ENCODE measurements around the gene PRUNE2. TPM values are rescaled to one million over a fixed set of nuclear protein-coding genes. Genes with fewer than 3 reads are reported as not detected.

The PRUNE2 gene
- total RNA-seq, 6 donors from 2014 or later, result 5.6 to 20.4 (median 8.8) TPM

GRCh38 chr9:76729980-76730737, 175.8 kb downstream of the PRUNE2 start:
- ATAC-seq (ENCODE audit: low FRiP score in 2 of 2) (no peak), DNase-seq (no peak)
- Histone ChIP-seq H3K4me1 (no peaks in the 10 kb centered on the region), H3K9me3 (no peaks in the 10 kb centered on the region), H3K4me3 (no peak overlapping the region), H3K27ac (no peak overlapping the region), H3K36me3 (no peaks in the 10 kb centered on the region), H3K27me3 (no peaks in the 10 kb centered on the region)
- TF ChIP-seq POLR2AphosphoS5 (IDR thresholded peaks at IDR 0.05) (no peak), POLR2A (IDR thresholded peaks at IDR 0.05) (no peak), EP300 (IDR thresholded peaks at IDR 0.05) (no peak)
- TF ChIP-seq, protein P1, sequence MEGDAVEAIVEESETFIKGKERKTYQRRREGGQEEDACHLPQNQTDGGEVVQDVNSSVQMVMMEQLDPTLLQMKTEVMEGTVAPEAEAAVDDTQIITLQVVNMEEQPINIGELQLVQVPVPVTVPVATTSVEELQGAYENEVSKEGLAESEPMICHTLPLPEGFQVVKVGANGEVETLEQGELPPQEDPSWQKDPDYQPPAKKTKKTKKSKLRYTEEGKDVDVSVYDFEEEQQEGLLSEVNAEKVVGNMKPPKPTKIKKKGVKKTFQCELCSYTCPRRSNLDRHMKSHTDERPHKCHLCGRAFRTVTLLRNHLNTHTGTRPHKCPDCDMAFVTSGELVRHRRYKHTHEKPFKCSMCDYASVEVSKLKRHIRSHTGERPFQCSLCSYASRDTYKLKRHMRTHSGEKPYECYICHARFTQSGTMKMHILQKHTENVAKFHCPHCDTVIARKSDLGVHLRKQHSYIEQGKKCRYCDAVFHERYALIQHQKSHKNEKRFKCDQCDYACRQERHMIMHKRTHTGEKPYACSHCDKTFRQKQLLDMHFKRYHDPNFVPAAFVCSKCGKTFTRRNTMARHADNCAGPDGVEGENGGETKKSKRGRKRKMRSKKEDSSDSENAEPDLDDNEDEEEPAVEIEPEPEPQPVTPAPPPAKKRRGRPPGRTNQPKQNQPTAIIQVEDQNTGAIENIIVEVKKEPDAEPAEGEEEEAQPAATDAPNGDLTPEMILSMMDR (IDR thresholded peaks at IDR 0.05), result no peak
- 84 to 85% methylated on average over 8 of the region's 8 CpGs for WGBS, 2 donors

DNA sequence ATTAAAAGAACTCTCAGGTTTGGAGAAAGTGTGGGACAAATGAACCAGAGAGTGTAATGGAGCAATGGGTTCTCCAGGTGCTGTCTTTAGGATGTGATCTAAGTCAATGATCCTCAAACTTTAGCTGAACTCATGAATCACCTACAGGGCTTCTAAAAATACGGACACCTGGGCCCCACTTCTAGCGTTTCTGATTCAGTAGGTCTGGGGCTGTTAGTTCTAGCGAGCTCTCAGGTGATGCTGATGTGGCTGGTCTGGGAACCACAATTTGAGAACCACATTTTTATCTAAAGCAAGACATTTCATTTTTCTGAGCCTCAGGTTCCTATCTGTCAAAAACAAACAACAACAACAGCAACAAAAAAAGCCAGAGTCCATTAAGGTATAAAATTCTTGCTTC, 176.8 kb downstream of the PRUNE2 start:
- no peaks in the 10 kb centered on the region for H3K9me3 ChIP-seq
- no peak overlapping the region for H3K27ac ChIP-seq
- H3K27me3 ChIP-seq, result no peaks in the 10 kb centered on the region
- TF ChIP-seq, protein P1 (IDR thresholded peaks at IDR 0.05), result no peak
- TF ChIP-seq POLR2AphosphoS5 (IDR thresholded peaks at IDR 0.05) (no peak), EP300 (IDR thresholded peaks at IDR 0.05) (no peak), POLR2A (IDR thresholded peaks at IDR 0.05) (no peak)
- 86 to 96% methylated on average over 3 of the region's 3 CpGs for WGBS, 2 donors
- no peaks in the 10 kb centered on the region for H3K4me1 ChIP-seq
- no peaks in the 10 kb centered on the region for H3K36me3 ChIP-seq
- DNase-seq, result no peak
- ATAC-seq (ENCODE audit: low FRiP score in 2 of 2), result no peak
- no peak overlapping the region for H3K4me3 ChIP-seq

- no peak overlapping the region for H3K27ac ChIP-seq
- ATAC-seq (ENCODE audit: low FRiP score in 2 of 2) (no peak), DNase-seq (no peak)
- WGBS, 2 donors, result 60 to 65% methylated on average over 6 of the region's 6 CpGs
- H3K36me3 ChIP-seq, result no peaks in the 10 kb centered on the region
- TF ChIP-seq, protein P1 (IDR thresholded peaks at IDR 0.05), result no peak
- TF ChIP-seq POLR2A (IDR thresholded peaks at IDR 0.05), result no peak
- no peak for TF ChIP-seq POLR2AphosphoS5 (IDR thresholded peaks at IDR 0.05)
- TF ChIP-seq EP300 (IDR thresholded peaks at IDR 0.05), result no peak
- H3K27me3 ChIP-seq, result no peaks in the 10 kb centered on the region
- no peaks in the 10 kb centered on the region for H3K4me1 ChIP-seq
- no peaks in the 10 kb centered on the region for H3K9me3 ChIP-seq
- no peak overlapping the region for H3K4me3 ChIP-seq
These were observed 180.0 kb downstream of the PRUNE2 start for GRCh38 chr9:76725885-76726284.

DNA sequence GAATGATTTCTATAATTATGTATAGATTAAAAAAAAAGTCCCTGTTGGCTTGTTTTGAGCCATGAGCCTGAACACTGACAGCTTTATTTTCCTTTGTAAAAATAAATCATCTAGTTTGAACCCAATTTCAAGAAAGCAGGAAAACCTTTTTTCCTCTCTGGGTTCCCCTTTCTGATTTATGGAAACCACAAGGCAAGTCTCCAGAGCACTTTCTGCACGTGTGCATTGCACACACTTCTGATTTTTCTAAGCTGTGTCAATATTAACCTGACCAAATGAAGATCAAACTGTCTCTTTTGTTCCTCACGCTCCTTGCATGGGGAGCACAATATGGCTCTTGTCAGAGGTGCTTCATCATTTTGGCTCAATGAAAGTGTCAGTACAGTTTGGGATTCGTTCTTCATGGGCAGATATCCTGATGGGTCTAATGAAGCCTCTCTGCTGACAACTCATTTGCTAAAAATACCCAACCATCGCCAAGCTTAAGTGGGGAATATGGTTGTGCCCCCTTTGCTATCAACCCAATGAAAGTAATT, 180.8 kb downstream of the PRUNE2 start:
- ATAC-seq (ENCODE audit: low FRiP score in 2 of 2), result no peak
- no peaks in the 10 kb centered on the region for H3K9me3 ChIP-seq
- H3K27ac ChIP-seq, result no peak overlapping the region
- WGBS, 2 donors, result 33 to 37% methylated on average over 4 of the region's 4 CpGs
- H3K36me3 ChIP-seq, result no peaks in the 10 kb centered on the region
- H3K27me3 ChIP-seq, result no peaks in the 10 kb centered on the region
- TF ChIP-seq POLR2AphosphoS5 (IDR thresholded peaks at IDR 0.05), result no peak
- no peak for TF ChIP-seq EP300 (IDR thresholded peaks at IDR 0.05)
- TF ChIP-seq, protein P1 (IDR thresholded peaks at IDR 0.05), result no peak
- no peak for TF ChIP-seq POLR2A (IDR thresholded peaks at IDR 0.05)
- no peaks in the 10 kb centered on the region for H3K4me1 ChIP-seq
- H3K4me3 ChIP-seq, result no peak overlapping the region
- DNase-seq, result no peak

- Histone ChIP-seq H3K4me3 (no peak overlapping the region), H3K36me3 (no peaks in the 10 kb centered on the region), H3K27me3 (no peaks in the 10 kb centered on the region), H3K27ac (no peak overlapping the region), H3K4me1 (no peaks in the 10 kb centered on the region), H3K9me3 (no peaks in the 10 kb centered on the region)
- ATAC-seq (ENCODE audit: low FRiP score in 2 of 2) (no peak), DNase-seq (no peak)
- no peak for TF ChIP-seq POLR2AphosphoS5 (IDR thresholded peaks at IDR 0.05)
- no peak for TF ChIP-seq POLR2A (IDR thresholded peaks at IDR 0.05)
- TF ChIP-seq, protein P1 (IDR thresholded peaks at IDR 0.05), result no peak
- no peak for TF ChIP-seq EP300 (IDR thresholded peaks at IDR 0.05)
- WGBS, 2 donors, result 62 to 71% methylated on average over 3 of the region's 3 CpGs
These were observed 185.7 kb downstream of the PRUNE2 start for GRCh38 chr9:76720245-76720644.

Data from upper lobe of left lung (tissue), 6 donors.